ENCODE results near the gene ANP32E.
A peak's percentile ranks its signal among the peaks of the same experiment; 100 is the strongest.

Gene ANP32E

GRCh38 chr1:150235852-150236613 lies at the start of gene ANP32E:
ANP32E (minus strand) TSS chr1:150236112; CDS start chr1:150235786, 326 bp downstream.
- Mint-ChIP-seq H3K27me3 (no peaks in the 10 kb centered on the region), H3K4me1 (peaks cover 14 to 19% of the 10 kb centered on the region in 2 donors), H3K4me3 (no peak within 1 kb of the TSS), H3K9me3 (no peaks in the 10 kb centered on the region), H3K27ac (no peak within 1 kb of the TSS), H3K36me3 (peaks cover 0 to 7% of the 10 kb centered on the region in 2 donors)
- DNase-seq (peak; percentile 94), ATAC-seq (replicated peaks) (peak; percentile 87 to 89)

DNA sequence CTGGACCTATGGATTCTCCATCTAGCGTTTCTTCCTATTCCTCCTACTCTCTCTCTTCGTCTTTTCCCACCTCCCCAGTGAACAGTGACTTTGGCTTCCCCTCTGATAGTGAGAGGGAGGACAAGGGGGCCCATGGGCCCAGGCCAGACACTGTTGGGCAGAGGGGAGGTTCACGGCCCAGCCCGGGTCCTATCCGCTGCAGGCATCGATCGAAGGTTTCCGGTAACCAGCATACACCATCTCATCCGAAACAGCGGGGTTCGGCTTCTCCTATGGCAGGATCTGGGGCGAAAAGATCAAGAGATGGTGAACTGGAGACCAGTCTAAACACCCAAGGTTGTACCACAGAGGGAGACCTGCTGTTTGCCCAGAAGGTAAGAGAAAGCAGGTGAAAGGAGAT lies 47.3 kb upstream of the ANP32E start:
- Mint-ChIP-seq H3K27me3 (peaks cover 18 to 21% of the 10 kb centered on the region in 2 donors), H3K9me3 (no peaks in the 10 kb centered on the region), H3K36me3 (peaks cover 0 to 4% of the 10 kb centered on the region in 2 donors), H3K4me1 (peaks cover 16 to 23% of the 10 kb centered on the region in 2 donors), H3K4me3 (peak overlapping the region; percentile 40 to 42), H3K27ac (no peak overlapping the region)
- ATAC-seq (replicated peaks) = no peak
- no peak for DNase-seq

DNA sequence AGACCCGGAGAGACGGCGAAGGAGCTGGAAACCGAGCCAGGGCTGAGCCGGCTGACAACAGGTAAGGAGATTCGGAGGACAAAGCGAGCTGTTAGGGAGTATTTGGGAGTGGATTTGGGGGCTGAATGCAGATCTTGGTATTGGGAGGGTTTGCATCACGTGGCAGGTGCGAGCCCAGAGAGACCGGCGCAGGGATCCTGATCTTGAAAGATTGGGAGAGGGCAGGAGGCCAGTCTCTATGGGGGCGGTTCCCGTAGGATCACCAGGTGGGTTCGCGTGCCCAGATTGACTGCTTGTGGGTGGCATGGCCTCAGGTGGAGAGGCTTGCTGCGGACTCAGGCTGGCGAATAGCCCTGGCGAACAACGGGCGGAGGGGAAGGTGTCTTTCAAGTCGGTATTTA lies 46.6 kb upstream of the ANP32E start:
- ATAC-seq (replicated peaks) = no peak
- no peak overlapping the region for H3K27ac Mint-ChIP-seq
- H3K27me3 Mint-ChIP-seq = peaks cover 17 to 22% of the 10 kb centered on the region in 2 donors
- no peak for DNase-seq
- H3K4me1 Mint-ChIP-seq = peaks cover 16 to 25% of the 10 kb centered on the region in 2 donors
- H3K36me3 Mint-ChIP-seq = peaks cover 0 to 4% of the 10 kb centered on the region in 2 donors
- H3K9me3 Mint-ChIP-seq = no peaks in the 10 kb centered on the region
- peak overlapping the region; percentile 78 to 88 for H3K4me3 Mint-ChIP-seq

DNA sequence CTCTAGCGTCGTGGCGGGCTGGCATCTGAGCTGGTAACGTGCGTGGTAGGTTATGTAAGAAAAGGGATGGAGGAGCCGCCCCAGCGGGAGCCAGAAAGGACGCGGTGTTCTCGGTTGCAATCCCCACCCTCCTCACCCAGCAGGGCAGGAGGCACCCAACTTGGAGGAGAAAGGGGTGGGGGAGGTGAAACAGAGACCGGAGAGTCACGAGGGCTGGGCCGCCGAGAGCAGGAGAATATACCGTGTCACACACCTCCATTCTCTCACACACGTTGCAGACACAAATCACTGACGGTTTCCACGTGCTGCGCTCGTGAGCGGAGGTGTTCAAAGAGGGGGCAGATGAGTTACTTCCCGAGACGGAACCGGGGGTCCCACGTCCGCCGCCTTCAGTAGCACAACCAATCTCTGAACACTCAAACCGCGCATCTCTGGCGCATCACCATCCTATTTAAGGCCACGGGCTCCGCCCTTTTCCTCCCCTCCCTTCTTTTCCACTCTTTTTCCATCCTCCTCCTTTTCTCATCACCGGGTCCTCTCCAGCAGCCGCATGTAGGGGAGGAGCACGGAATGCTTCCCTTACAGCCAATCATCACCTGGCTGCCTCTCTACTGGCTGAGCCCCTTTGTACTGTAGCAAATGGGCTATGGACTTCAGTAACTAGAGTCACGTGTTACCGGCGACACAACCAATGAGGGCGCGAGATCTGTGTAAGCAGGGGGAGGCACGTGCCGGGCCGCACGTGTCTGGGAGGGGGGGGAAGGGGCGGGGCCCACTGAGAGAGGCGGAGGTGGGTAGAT lies 46.0 kb upstream of the ANP32E start, which contains the start of gene CIART:
TSS of gene CIART (plus strand) at position 797 of the 800 bp plus-strand sequence. CDS start 714 bp downstream, outside the sequence.
- Mint-ChIP-seq H3K27me3 (peaks cover 18 to 22% of the 10 kb centered on the region in 2 donors), H3K4me1 (peaks cover 16 to 25% of the 10 kb centered on the region in 2 donors), H3K4me3 (peak within 1 kb of the TSS; percentile 78 to 88), H3K9me3 (no peaks in the 10 kb centered on the region), H3K36me3 (peaks cover under 1 to 4% of the 10 kb centered on the region in 2 donors), H3K27ac (peak within 1 kb of the TSS; percentile 72)
- ATAC-seq (replicated peaks) = peak; percentile 91 to 93
- peak; percentile 61 for DNase-seq

GRCh38 chr1:150281221-150281757 lies 45.4 kb upstream of the ANP32E start:
- peak overlapping the region; percentile 78 to 88 for H3K4me3 Mint-ChIP-seq
- H3K27me3 Mint-ChIP-seq = peaks cover 21 to 22% of the 10 kb centered on the region in 2 donors
- peaks cover 16 to 25% of the 10 kb centered on the region in 2 donors for H3K4me1 Mint-ChIP-seq
- peak overlapping the region; percentile 72 for H3K27ac Mint-ChIP-seq
- ATAC-seq (replicated peaks) = peak; percentile 70 to 72
- peak; percentile 35 for DNase-seq
- peaks cover 2 to 6% of the 10 kb centered on the region in 2 donors for H3K36me3 Mint-ChIP-seq
- H3K9me3 Mint-ChIP-seq = no peaks in the 10 kb centered on the region

DNA sequence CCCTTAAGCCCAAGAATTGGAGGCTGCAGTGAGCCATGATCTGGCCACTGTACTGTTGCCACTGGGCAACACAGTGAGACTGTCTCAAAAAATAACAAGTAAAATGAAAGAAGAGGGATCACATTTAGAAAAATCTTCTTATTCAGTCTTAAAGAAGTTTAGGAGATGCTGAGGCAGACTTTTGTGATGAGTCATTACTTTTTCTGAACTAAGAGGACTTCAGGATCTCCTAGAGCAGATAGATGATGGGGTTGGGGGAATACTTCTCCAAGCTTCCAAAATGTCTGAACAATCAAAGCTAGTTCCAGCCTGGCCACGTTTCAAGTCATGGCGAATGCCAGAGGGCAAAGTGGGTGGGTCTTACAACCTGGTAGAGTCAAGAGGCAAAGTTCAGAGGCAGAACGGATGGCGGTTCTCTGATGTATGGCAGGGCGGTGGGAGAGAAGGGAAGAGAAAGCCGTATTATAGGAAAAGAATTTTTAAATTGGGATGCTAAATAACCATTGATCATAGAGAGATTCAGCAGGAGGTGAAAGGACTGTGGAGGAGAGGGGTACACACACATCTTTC lies 44.3 kb upstream of the ANP32E start:
- H3K4me1 Mint-ChIP-seq = peaks cover 16 to 25% of the 10 kb centered on the region in 2 donors
- peaks cover 21 to 22% of the 10 kb centered on the region in 2 donors for H3K27me3 Mint-ChIP-seq
- H3K9me3 Mint-ChIP-seq = no peaks in the 10 kb centered on the region
- H3K36me3 Mint-ChIP-seq = peaks cover 2 to 10% of the 10 kb centered on the region in 2 donors
- H3K27ac Mint-ChIP-seq = no peak overlapping the region
- H3K4me3 Mint-ChIP-seq = no peak overlapping the region
- DNase-seq (no peak), ATAC-seq (replicated peaks) (no peak)

DNA sequence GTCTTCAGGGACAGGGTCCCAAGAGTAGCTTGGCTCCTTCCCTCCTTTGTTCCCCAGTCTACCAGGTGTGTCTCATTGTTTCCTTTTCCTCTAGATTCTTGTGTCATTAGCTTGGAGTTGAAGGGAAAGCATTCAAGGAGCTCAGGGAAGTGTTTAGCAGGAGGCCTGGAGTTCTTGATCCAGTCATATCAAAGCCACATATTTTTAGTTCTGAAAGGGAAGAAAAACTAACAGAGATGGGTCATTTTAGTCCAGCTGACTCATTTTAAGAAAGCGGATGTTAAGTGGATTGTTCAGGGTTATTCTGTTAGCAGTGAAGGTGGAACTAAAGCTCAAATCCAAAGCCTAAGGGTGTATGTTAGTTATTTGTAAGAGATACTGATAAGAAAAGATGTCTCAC lies 37.4 kb upstream of the ANP32E start:
- Mint-ChIP-seq H3K4me1 (peaks cover 7 to 25% of the 10 kb centered on the region in 2 donors), H3K4me3 (no peak overlapping the region), H3K36me3 (peaks cover 10 to 17% of the 10 kb centered on the region in 2 donors), H3K27ac (no peak overlapping the region), H3K27me3 (peaks cover 4 to 19% of the 10 kb centered on the region in 2 donors), H3K9me3 (no peaks in the 10 kb centered on the region)
- ATAC-seq (replicated peaks) (no peak), DNase-seq (no peak)

GRCh38 chr1:150271291-150271959 lies 35.5 kb upstream of the ANP32E start:
- ATAC-seq (replicated peaks) (no peak), DNase-seq (no peak)
- Mint-ChIP-seq H3K27me3 (peaks cover 0 to 16% of the 10 kb centered on the region in 2 donors), H3K4me1 (peaks cover 21 to 39% of the 10 kb centered on the region in 2 donors), H3K36me3 (peaks cover 21 to 35% of the 10 kb centered on the region in 2 donors), H3K27ac (no peak overlapping the region), H3K9me3 (no peaks in the 10 kb centered on the region), H3K4me3 (no peak overlapping the region)

DNA sequence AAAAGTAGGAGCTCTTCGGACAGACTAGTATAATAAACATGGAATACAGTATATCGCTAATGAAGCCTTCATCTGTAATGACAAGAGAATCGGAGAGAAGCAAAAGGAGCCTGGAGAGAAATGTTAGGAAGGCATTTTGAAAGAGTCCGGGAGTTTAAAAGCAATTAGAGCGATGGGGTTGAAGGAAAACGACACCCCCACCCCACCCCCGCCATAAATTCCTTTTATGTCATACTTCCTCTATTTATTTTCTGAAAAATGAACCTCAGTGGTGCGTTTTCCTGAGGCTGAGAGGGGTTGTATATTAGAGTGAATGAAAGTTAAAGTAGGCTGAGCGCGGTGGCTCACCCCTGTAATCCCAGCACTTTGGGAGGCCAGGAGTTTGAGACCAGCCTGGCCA lies 33.5 kb upstream of the ANP32E start:
- peaks cover 0 to 16% of the 10 kb centered on the region in 2 donors for H3K27me3 Mint-ChIP-seq
- no peak for ATAC-seq (replicated peaks)
- H3K4me1 Mint-ChIP-seq = peaks cover 25 to 46% of the 10 kb centered on the region in 2 donors
- H3K9me3 Mint-ChIP-seq = no peaks in the 10 kb centered on the region
- H3K36me3 Mint-ChIP-seq = peaks cover 22 to 45% of the 10 kb centered on the region in 2 donors
- H3K4me3 Mint-ChIP-seq = peak overlapping the region; percentile 92 to 94
- H3K27ac Mint-ChIP-seq = peak overlapping the region; percentile 99
- no peak for DNase-seq

GRCh38 chr1:150268705-150269403 lies 32.9 kb upstream of the ANP32E start, which contains the start of gene APH1A:
APH1A (minus strand) TSS chr1:150269016; CDS start chr1:150268810, 206 bp downstream.
- Mint-ChIP-seq H3K27ac (peak within 1 kb of the TSS; percentile 99), H3K27me3 (peaks cover 0 to 16% of the 10 kb centered on the region in 2 donors), H3K36me3 (peaks cover 22 to 46% of the 10 kb centered on the region in 2 donors), H3K4me1 (peaks cover 25 to 46% of the 10 kb centered on the region in 2 donors), H3K4me3 (peak within 1 kb of the TSS; percentile 92 to 94), H3K9me3 (no peaks in the 10 kb centered on the region)
- DNase-seq (peak; percentile 94), ATAC-seq (replicated peaks) (peak; percentile 95 to 96)

DNA sequence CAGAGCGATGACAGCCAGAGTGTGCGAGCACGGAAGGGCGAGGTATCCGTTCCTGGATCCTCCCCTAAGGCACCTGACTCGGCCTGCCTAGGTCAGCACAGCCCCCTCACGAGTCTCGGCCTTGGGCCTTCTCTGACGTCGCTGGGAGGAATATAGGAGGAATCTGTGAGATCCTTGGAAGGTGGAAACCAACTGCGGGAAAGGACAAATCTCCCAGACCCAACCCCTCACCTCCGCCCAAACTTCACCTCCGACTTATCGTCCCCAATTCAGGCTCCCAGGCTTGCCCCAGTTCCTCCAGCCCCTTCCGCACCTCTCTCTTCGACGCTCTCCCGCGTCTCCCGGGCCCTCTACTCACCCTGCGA lies 32.4 kb upstream of the ANP32E start:
- peak overlapping the region; percentile 92 to 94 for H3K4me3 Mint-ChIP-seq
- ATAC-seq (replicated peaks) (peak; percentile 64 to 66), DNase-seq (peak; percentile 26)
- no peaks in the 10 kb centered on the region for H3K9me3 Mint-ChIP-seq
- peaks cover 20 to 44% of the 10 kb centered on the region in 2 donors for H3K36me3 Mint-ChIP-seq
- peaks cover 25 to 46% of the 10 kb centered on the region in 2 donors for H3K4me1 Mint-ChIP-seq
- H3K27me3 Mint-ChIP-seq = peaks cover 0 to 16% of the 10 kb centered on the region in 2 donors
- peak overlapping the region; percentile 99 for H3K27ac Mint-ChIP-seq

DNA sequence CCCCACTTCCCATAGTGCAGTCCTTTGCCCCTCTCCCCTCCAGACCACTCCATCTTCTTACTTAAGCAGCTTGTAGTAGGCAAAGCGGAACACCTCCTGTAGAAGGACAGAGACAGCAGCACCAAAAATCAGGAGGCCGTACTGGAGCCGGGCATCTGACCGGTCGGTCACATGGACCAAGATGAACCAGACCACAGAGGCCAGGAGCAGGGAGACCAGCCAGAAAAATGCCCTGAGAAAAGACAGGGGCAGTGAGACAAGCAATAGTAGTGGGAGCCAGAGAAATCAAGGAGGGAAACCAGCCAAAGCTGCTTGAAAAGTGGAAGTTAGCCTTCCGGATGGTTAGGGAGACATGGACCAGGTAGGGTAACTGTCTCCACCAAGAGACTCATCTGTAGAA lies 32.0 kb upstream of the ANP32E start:
- no peaks in the 10 kb centered on the region for H3K9me3 Mint-ChIP-seq
- peak overlapping the region; percentile 92 to 94 for H3K4me3 Mint-ChIP-seq

DNA sequence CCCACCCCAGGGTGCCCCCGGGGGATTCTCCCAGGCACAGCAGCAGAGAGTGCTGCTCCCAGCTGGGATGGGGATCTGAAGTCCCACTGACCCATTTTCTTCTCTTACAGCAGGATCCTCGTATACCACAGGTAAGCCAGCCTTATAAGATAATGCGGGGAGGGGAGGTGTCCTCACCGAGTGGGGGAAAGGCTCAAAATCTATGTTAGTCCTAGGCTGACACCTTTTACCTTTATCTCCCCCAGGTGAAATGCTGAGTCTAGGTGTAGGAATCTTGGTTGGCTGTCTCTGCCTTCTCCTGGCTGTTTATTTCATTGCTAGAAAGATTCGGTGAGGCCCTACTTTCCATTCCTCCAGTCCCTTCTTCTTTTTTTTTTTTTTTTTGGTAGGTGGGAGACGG lies 27.6 kb upstream of the ANP32E start:
- Mint-ChIP-seq H3K27me3 (peaks cover 11 to 18% of the 10 kb centered on the region in 2 donors), H3K9me3 (no peaks in the 10 kb centered on the region), H3K27ac (no peak overlapping the region), H3K36me3 (peaks cover 20 to 42% of the 10 kb centered on the region in 2 donors), H3K4me1 (peaks cover 19 to 23% of the 10 kb centered on the region in 2 donors), H3K4me3 (no peak overlapping the region)
- ATAC-seq (replicated peaks) (no peak), DNase-seq (no peak)

More for the DNA sequence above, 32.0 kb upstream of the ANP32E start:
- peaks cover 25 to 44% of the 10 kb centered on the region in 2 donors for H3K4me1 Mint-ChIP-seq
- DNase-seq (no peak), ATAC-seq (replicated peaks) (no peak)
- H3K27me3 Mint-ChIP-seq = peaks cover 0 to 14% of the 10 kb centered on the region in 2 donors
- peaks cover 22 to 47% of the 10 kb centered on the region in 2 donors for H3K36me3 Mint-ChIP-seq
- peak overlapping the region; percentile 99 for H3K27ac Mint-ChIP-seq

Measured in stimulated activated naive B cell treated with anti-CD40 and anti-IgM and Interleukin-4, amounts not matched to agents 10 μg/mL and 1 μg/mL and 100 μg/mL, for 72 hours (primary cell).